Epidermal melanocyte (primary cell): ENCODE measurements around the gene TTBK1.

ENCODE experiments used
- DNase-seq: peaks from one replicate; pipeline ENCODE4 v3.0.0; 2011; ENCODE audit warnings: low spot score; ENCODE audit not compliant: insufficient read length

The TTBK1 gene

DNA sequence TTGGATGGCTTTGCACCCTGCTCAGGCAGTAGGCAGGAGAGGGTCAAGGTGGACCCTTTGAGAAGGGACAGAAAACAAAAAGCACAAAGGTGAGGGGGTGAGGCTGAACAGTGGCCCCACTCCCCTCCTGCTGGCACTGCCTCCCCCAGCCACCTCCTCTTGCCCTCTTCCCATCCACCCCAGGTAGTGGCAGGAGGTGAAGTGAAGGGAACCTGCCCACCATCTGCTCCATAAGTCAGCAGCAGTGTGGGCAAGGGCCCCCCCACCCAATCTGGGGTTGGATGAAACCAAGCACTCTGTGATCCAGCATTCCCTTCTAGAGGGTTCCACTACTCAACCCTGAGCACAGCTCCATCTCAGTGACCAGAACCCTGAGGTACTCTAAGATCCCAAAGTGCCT, 28.7 kb downstream of the TTBK1 start:
- no peak for DNase-seq

DNA sequence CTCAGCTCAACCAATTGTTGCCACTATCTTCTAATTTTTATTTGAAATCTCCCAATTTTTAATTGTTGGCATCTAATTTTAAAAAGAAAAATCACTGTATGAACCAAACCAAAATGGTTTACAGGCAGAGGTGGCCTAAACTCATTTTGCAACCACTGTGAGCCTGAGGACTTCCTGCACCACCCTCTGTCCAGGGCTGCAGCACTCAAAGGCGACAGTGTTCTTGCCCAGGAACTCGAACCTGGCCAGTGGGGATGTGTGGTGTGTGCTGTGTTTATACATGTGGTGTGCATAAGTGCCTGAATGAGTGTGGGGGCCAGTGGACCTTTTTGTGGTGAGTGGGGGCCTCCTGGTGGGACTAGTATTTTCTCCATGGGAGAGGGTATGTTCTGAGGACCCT, 30.4 kb downstream of the TTBK1 start:
- no peak for DNase-seq

DNA sequence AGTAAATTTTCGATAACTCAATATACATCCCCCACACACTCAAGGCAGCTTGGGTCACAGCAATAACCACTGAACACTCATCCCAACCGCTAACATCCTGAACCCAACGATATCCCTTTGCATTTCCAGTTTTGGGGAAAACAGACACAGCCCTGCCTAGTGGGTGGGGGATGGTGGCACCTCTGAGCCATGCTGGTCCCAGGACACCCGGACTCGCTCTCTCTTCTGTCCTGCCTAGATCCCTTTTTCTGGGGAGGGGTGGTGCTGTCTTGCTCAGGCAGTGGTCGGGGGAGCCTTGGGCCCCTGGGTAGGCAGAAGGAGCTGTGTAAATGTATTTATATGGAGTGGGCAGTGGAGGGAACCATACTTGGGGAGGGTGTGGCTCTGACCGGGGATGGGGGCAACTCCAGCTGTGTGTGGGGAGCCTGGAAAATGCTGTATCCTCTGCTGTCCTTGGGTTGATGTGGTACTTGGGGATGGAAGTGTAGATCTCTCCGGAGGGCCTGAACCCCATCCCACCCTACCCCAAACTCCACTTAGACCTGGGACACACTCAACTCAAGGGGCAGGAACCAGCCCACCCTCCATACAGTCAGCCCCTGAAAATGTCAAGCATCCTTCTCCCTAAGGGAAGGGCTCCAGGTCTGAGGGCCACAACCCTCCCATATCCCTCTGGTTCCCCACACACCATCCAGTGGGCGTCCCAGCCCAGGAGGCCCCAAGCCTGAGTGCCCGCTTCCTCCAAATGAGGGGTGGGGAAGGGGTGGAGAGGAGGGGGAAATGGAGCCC, 31.0 kb downstream of the TTBK1 start:
- DNase-seq = no peak

DNA sequence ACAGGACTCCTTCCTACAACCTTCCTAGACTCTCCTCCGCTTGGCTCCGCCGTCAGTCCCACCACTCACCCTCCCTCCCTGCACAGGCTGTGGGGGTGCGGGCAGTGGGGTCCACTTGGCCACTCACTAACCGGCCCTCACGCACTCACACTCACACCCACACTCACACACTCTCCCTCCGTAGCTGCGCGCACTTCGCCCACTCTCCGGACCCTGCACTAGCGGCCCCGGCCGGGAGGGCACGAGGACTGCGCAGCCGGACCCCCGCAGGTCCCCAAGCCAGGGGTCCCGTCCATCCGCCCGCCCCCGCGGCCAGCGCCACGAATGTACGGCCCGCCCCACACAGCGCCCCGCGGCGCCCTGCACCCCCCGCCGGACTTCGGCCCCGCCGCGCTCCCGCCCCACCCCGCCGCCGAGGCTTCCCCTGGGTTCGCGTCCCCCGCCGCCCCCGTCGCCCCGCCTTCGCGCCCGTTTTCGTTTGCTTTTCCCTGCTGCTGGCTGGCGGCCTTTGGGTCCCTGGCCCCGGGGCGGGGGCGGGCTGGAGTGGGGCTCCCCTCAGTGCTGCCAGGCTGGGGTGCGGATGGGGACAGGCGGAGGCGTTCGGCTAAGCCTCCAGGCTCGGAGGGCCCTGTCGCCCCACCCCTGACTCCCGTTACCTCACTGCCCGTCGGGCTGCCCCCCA, 31.8 kb downstream of the TTBK1 start:
- no peak for DNase-seq

DNA sequence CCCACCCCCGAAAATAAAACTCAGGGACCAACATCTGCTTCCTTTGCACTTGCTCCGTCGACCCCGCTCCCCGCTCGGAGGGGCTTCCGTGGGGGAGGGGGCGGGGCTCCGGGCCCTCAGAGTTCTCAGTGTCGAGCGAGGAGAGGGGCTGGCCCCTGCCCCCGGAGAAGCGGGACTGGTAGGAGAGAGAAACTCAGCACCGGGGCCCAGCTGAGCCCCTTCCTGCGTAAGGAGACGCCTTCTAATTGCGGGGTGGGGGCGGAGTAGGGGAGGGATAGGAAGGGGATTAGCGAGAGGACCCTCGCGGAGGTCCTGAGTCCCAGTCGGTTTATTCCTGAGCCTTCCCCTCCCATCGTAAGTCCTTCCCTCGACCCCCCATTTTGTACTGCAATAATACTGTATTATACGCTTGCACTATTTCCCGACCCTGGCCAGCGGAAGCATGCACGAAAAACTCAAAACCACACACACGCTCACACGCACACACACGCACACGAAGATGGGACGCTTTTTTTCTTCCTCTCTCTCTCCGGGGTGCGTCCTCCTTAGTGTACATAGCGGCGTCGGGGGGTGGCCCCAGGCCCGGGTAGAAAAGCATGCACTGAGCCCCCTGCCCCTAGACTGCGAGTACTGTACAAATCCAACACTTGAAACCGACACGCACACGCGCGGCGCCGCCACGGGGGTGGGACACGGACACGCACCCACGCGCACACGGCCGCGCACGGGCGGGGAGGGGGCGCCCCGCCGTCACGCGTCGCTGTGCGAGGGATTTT, 32.7 kb downstream of the TTBK1 start:
- DNase-seq = no peak

DNA sequence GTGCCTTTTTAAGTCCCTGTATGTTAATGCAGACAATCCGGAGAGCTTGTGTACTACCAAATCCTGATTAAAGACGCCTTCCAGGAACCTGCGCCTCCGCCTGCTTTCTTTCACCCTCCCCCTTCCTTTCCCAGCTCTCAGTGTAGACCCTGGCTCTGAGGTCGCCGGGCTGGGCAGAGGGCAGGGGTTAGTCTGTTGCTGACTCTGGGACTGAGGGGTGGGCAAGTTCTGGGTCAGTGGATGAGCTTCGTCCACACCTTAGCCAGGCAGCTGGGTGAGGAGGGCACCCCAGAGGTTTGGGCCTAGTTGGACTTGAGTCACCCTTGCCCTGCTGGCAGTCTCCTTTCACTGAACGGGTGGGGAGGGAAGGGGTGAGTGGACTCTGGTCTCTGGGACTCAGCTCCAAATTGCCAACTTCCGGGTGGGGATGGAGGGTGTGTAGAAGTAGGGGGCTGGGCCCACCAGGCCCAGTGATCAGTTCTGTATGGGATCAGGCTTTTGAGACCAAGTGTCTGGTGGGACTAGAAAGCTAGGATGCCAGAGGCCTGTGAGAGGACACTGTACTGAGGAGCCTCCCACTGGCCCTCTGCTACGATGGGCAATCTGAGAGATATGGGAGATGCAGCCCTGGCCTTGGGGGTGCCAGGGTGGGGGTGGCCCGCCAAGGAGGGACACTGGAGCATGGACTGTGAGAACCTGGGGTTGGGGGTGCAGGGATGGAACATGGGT, 33.5 kb downstream of the TTBK1 start:
- no peak for DNase-seq

DNA sequence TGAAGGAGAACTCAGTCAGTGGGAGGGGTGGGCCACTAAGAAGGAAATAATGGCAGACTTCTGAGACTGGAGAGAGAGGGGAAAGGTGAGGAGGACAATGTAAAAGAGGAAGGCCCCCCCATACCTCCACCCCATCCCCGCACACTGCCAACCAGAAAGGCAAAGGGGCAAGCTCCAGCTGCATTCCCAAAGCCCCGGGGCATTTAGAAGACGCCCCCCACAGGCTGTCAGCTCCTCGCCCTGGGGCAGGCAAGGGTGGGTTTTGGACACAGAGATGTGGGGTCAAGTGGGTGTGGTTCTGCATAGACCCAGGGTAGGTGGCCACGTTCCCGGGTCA, 34.0 kb downstream of the TTBK1 start:
- DNase-seq = no peak

DNA sequence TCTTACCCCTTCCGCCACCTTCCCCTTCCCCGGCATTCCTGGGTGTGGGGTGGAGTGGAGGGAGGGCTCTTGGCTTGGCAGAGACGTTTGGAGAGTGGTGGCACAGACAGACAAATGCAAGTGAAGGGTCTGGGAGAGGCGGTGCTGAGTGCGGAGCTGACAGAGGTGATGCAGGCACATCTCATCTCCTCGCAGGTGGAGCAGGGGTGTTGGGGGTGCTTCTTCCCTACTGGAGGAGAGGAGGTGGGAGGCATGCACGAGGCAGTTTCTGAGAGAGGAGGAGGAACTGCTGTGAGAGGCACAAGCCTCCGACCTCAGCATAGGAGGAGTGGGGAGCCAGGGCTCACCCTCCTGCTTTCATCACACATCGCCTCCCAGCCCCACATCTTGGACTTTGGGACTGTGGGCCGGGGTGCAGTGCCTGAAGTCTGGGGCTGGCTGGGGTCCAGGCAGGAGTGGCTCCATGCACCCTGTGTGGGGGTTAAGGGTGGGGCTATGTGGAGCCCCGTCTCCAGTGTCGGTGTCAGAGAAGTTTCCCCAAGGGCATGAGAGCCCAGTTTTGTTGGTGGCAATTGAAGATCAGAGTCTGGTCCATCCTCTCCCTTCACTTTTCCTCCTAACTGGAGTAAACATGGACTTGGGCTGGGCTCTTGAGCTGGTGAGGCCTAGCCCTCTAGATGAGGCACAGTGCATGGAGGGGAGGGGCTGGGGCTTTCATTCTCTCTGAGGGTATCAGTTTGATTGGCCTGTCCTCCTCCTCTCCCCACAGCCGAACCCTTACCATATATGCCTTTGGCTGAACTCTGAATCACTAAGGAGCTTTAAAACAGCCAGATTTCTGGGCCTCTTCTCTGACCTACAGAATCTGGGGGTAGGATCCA, 34.6 kb downstream of the TTBK1 start:
- no peak for DNase-seq

DNA sequence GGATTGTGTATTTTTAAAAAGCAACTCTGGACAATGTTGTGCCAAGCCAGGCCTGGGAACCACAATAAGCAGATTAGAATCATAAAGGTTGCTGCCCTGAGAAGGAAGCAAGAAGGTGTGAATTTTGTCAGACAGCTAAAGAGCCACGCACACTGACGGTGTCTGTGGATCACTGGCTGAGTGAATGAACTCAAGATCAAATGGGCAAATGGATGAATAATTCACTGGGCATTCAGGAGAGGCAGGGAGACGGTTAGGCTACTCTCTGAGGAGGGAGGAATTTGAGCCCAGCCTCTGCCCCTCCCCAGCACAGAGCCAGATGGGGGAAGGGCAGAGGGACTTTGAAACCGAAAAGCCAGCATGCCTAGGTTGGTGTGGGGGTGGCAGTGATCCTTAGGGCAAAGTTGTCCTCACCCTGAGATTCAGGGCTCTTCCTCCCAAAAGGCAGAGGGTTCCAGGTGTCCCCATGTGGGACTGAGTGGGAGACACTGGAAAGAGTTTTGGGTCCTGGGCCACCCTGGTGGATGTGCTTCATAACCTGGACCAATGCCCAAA, 35.3 kb downstream of the TTBK1 start:
- no peak for DNase-seq

DNA sequence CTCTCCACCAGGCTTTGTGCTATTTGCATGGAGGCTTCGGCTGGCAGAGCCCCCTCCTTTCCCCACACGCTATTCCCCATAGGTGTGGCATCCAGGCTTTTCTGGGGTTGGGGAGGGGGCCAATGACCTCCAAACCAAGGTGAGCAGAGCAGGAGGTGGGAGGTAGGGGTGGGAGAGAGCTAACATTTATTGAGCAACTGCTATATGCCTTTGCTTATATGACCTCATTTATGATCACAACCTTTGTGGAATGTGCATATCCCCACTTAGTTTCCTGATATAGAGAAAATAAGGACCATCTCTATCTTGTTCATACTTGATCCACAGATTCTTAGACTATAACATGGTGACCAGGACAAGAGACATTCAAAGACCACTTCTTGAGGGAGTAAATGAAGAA, 37.0 kb downstream of the TTBK1 start:
- DNase-seq = no peak

DNA sequence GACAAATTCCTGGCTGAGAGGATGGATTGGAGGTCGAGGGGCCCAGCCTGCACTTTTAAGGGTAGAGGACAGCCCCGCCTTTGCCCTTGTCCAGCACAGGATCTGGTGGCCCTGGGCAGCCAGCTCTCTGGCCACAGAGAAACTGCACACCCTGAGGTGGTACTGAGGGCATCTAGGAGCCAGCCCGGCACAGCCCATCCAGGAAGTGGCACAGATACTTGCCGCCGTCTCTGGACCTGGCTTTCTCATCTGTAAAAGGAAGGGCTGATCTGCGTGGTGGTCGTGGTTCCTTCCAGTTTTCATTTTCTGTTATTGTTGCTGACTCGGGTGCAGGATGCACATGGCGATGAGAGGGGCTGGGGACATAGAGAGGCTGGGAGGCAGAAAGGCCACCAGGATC, 38.8 kb downstream of the TTBK1 start:
- DNase-seq = no peak

DNA sequence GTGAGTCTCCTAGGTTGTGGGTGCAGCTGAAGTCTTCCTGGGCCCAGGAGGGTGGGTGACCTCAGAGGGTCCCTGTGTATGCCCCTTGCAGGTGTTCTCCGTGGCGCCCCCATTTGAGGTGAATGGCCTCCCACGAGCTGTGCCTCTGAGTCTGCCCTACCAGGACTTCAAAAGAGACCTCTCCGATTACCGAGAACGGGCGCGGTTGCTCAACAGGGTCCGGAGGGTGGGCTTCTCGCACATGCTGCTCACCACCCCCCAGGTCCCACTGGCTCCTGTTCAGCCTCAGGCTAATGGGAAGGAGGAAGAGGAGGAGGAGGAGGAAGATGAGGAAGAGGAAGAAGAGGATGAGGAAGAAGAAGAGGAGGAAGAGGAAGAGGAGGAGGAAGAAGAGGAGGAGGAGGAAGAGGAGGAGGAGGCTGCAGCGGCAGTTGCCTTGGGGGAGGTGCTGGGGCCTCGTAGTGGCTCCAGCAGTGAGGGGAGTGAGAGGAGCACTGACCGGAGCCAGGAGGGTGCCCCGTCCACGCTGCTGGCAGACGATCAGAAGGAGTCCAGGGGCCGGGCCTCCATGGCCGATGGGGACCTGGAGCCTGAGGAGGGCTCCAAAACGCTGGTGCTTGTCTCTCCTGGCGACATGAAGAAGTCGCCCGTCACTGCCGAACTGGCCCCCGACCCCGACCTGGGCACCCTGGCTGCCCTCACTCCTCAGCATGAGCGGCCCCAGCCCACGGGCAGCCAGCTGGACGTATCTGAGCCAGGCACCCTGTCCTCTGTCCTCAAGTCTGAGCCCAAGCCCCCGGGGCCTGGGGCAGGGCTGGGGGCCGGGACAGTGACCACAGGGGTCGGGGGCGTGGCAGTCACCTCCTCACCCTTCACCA, 39.6 kb downstream of the TTBK1 start:
- DNase-seq = no peak

DNA sequence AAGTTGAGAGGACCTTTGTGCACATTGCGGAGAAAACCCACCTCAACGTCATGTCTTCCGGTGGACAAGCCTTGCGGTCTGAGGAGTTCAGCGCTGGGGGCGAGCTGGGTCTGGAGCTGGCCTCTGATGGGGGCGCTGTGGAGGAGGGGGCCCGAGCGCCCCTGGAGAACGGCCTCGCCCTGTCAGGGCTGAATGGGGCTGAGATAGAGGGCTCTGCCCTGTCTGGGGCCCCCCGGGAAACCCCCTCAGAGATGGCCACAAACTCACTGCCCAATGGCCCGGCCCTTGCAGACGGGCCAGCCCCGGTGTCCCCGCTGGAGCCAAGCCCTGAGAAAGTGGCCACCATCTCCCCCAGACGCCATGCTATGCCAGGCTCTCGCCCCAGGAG, 40.2 kb downstream of the TTBK1 start:
- no peak for DNase-seq

DNA sequence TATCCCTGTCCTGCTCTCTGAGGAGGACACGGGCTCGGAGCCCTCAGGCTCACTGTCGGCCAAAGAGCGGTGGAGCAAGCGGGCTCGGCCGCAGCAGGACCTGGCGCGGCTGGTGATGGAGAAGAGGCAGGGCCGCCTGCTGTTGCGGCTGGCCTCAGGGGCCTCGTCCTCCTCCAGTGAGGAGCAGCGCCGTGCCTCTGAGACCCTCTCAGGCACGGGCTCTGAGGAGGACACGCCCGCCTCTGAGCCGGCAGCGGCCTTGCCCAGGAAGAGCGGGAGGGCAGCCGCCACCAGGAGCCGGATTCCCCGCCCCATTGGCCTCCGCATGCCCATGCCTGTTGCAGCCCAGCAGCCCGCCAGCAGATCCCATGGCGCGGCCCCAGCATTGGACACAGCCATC, 40.6 kb downstream of the TTBK1 start:
- no peak for DNase-seq

DNA sequence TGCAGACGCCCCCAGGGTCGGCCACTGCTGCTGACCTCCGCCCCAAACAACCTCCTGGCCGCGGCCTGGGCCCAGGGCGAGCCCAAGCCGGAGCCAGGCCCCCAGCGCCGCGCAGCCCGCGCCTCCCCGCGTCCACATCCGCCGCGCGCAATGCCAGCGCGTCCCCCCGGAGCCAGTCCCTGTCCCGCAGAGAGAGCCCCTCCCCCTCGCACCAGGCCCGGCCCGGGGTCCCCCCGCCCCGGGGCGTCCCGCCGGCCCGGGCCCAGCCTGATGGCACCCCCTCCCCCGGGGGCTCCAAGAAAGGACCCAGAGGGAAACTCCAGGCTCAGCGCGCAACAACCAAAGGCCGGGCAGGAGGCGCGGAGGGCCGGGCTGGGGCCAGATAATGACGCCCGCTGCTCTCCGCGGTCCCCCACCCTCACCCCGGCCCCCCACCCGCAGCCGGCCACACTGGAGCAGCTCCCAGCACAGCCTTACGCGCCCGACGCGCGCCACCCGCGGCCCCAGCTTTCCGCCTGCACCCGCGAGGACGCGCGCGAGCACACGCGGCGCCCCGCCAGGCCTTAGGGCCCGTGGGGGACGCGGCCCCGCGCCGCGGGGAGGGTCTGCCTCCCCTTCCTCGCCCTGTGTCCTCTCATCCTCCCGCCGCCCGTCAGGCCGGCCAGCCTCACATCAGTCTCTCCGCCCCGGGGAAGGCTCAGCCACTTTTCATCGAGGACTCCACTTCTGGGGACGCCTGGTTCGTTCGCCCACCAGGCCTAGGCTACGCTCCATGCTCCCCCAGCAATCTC, 41.9 kb downstream of the TTBK1 start:
- no peak for DNase-seq

DNA sequence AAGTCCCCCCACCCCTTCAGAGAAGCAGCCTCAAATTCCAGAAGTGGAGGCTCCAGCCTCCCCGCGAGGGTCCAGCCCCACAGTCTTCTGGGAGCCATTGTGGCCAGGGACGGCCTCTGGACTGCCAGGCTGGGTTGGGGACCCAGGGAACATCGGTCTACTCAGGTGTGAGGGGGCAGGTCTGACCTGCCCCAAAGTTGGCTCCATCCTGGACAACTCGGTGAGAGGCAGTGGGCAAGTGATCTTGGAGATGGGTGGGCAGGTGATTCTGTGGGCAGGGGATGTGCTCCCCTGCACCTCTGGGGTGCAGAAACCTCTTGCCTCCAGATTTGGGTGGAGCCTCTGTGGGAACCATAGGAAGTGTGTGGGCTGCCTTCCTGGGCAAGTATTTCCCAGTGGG, 42.6 kb downstream of the TTBK1 start:
- no peak for DNase-seq

DNA sequence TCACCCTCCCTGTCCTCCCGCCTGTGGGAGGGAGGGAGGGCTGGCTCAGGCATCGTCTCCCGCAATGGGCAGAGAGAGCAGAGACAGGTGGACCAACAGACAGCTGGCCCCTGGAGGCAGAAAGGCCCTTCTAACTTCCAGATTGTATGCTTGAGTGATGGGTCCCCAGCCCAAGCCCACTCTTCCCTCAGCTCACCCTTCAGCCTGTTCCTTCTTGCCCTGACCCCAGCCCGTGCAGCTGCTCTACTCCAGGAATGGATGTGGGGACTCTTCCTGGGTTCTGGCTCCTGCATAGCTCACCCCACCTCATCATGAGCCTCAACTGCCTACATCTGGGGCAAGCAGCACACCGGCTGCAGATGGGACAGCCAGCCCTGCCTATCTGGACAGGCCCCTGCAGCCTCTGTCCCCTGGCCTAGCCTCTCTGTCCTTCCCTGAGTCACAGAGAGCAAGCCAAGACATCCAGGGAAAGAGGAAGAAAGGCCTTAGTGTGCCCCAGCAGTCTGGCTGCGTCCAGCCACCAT, 43.2 kb downstream of the TTBK1 start:
- no peak for DNase-seq

DNA sequence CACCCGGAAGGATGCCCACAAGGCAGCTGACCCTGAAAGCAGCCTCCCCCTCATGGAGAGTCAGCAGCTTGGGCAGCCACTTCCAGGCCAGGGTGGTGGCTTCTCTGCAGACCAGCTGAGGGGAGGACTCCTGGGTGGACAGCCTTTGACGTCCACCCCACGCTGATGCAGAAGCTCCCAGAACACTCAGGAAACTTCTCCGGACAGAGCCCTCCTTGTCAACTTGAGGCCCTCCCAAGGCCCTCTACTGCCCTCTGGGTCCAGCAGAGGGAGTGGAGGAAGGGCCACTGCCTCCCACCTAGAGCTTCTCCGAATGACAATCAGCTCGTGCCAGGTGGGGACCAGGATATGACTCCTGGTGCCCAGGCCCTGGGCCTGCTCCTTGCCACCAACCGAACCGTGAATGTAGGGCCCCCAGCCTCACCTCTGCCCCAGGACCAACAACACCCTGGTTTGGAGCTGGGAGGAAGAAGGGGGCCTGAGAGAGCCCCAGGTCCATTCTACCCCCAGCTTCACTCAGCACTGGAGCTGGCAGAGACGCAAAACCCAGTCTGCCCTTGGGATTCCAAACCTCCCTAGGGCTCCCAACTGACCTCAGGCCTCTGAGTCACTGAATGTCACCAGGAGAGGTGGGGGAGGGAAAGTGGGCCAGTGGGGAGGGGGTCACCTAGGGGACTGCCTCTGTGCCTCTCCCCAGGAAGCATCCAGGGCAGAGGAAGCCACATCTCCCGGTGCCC, 43.9 kb downstream of the TTBK1 start:
- no peak for DNase-seq
